ENCODE results near the gene COPZ2.

DNA sequence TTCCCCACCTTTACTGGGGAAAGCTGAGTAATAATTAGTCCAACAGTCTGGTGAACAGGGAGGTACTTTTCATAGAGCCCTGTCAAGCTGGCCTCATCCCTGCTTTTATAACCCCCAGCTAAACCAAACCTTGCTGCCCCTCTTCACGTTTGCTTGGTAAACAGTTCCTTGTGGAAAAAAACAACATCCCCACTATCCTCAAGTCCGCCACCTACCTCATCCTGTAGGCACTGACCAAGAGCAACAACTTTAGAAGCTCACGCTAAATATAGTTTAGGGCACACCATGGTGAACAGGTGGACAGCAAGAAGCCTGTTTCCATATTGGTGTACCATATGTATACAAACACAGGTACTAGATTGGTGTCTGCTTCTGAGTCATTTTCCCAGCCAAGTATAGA is 27.0 kb upstream of the COPZ2 start:
- TF ChIP-seq, protein P1, sequence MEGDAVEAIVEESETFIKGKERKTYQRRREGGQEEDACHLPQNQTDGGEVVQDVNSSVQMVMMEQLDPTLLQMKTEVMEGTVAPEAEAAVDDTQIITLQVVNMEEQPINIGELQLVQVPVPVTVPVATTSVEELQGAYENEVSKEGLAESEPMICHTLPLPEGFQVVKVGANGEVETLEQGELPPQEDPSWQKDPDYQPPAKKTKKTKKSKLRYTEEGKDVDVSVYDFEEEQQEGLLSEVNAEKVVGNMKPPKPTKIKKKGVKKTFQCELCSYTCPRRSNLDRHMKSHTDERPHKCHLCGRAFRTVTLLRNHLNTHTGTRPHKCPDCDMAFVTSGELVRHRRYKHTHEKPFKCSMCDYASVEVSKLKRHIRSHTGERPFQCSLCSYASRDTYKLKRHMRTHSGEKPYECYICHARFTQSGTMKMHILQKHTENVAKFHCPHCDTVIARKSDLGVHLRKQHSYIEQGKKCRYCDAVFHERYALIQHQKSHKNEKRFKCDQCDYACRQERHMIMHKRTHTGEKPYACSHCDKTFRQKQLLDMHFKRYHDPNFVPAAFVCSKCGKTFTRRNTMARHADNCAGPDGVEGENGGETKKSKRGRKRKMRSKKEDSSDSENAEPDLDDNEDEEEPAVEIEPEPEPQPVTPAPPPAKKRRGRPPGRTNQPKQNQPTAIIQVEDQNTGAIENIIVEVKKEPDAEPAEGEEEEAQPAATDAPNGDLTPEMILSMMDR (conservative IDR thresholded peaks at IDR 0.05; ENCODE audit: low read depth, low read length): no peak
- no peak for TF ChIP-seq EZH2 (IDR thresholded peaks at IDR 0.05; ENCODE audit: low read length, unreplicated experiment)
